Measurements from ENCODE around the gene DIAPH1. TPM values are rescaled to one million over a fixed set of nuclear protein-coding genes. Genes with fewer than 3 reads are reported as not detected.

The DIAPH1 gene
- total RNA-seq, 1 donor from 2014 or later = 44.1 TPM

GRCh38 chr5:141494761-141495452 is 123.9 kb downstream of the DIAPH1 start:
- peaks cover 8% of the 10 kb centered on the region for H3K36me3 Mint-ChIP-seq (ENCODE audit: low read depth)
- TF ChIP-seq CTCF (IDR thresholded peaks at IDR 0.05) = peak; percentile 7
- H3K27me3 Mint-ChIP-seq (ENCODE audit: low read depth) = no peaks in the 10 kb centered on the region
- peak overlapping the region; percentile 68 for H3K4me3 Mint-ChIP-seq (ENCODE audit: unreplicated experiment)
- H3K27ac Mint-ChIP-seq (ENCODE audit: unreplicated experiment) = peak overlapping the region; percentile 86
- DNase-seq (ENCODE audit: low spot score) = peak; percentile 62
- H3K9me3 Mint-ChIP-seq (ENCODE audit: low read depth) = no peaks in the 10 kb centered on the region
- peaks cover 45% of the 10 kb centered on the region for H3K4me1 Mint-ChIP-seq (ENCODE audit: low read depth)

- peak overlapping the region; percentile 68 for H3K4me3 Mint-ChIP-seq (ENCODE audit: unreplicated experiment)
- H3K27me3 Mint-ChIP-seq (ENCODE audit: low read depth) = no peaks in the 10 kb centered on the region
- H3K9me3 Mint-ChIP-seq (ENCODE audit: low read depth) = no peaks in the 10 kb centered on the region
- H3K4me1 Mint-ChIP-seq (ENCODE audit: low read depth) = peaks cover 52% of the 10 kb centered on the region
- peak overlapping the region; percentile 86 for H3K27ac Mint-ChIP-seq (ENCODE audit: unreplicated experiment)
- no peak for TF ChIP-seq CTCF (IDR thresholded peaks at IDR 0.05)
- no peak for DNase-seq (ENCODE audit: low spot score)
- H3K36me3 Mint-ChIP-seq (ENCODE audit: low read depth) = peaks cover 7% of the 10 kb centered on the region
These were observed 125.0 kb downstream of the DIAPH1 start for GRCh38 chr5:141493500-141494422.

- Mint-ChIP-seq H3K4me1 (ENCODE audit: low read depth) (peaks cover 60% of the 10 kb centered on the region), H3K4me3 (ENCODE audit: unreplicated experiment) (no peak overlapping the region), H3K27ac (ENCODE audit: unreplicated experiment) (no peak overlapping the region), H3K27me3 (ENCODE audit: low read depth) (no peaks in the 10 kb centered on the region), H3K36me3 (ENCODE audit: low read depth) (peaks cover 3% of the 10 kb centered on the region), H3K9me3 (ENCODE audit: low read depth) (no peaks in the 10 kb centered on the region)
- no peak for TF ChIP-seq CTCF (IDR thresholded peaks at IDR 0.05)
- no peak for DNase-seq (ENCODE audit: low spot score)
These were observed 126.5 kb downstream of the DIAPH1 start for GRCh38 chr5:141492168-141492885.

- no peak overlapping the region for H3K4me3 Mint-ChIP-seq (ENCODE audit: unreplicated experiment)
- no peak overlapping the region for H3K27ac Mint-ChIP-seq (ENCODE audit: unreplicated experiment)
- peaks cover 58% of the 10 kb centered on the region for H3K4me1 Mint-ChIP-seq (ENCODE audit: low read depth)
- no peaks in the 10 kb centered on the region for H3K27me3 Mint-ChIP-seq (ENCODE audit: low read depth)
- no peak for DNase-seq (ENCODE audit: low spot score)
- peaks cover 3% of the 10 kb centered on the region for H3K36me3 Mint-ChIP-seq (ENCODE audit: low read depth)
- no peaks in the 10 kb centered on the region for H3K9me3 Mint-ChIP-seq (ENCODE audit: low read depth)
- no peak for TF ChIP-seq CTCF (IDR thresholded peaks at IDR 0.05)
These were observed 127.3 kb downstream of the DIAPH1 start for GRCh38 chr5:141491323-141492167.
